ENCODE results near the gene DPCD.
A peak's percentile ranks its signal among the peaks of the same experiment; 100 is the strongest.

DPCD gene

GRCh38 chr10:101567165-101568006, 20.7 kb upstream of the DPCD start:
- no peak for DNase-seq

- no peak for DNase-seq
Measured at GRCh38 chr10:101568054-101568745, 19.9 kb upstream of the DPCD start.

GRCh38 chr10:101569323-101569621, 18.8 kb upstream of the DPCD start:
- DNase-seq = no peak

- DNase-seq = peak; percentile 62
Measured at GRCh38 chr10:101569622-101570427, 18.3 kb upstream of the DPCD start.

- DNase-seq = peak; percentile 2
Measured at GRCh38 chr10:101570428-101571270, 17.5 kb upstream of the DPCD start.

- DNase-seq = no peak
Measured at GRCh38 chr10:101571271-101571925, 16.7 kb upstream of the DPCD start.

GRCh38 chr10:101572126-101572525, 16.0 kb upstream of the DPCD start:
- DNase-seq = no peak

GRCh38 chr10:101572785-101573184, 15.3 kb upstream of the DPCD start:
- DNase-seq = no peak

GRCh38 chr10:101573885-101574753, 14.0 kb upstream of the DPCD start:
- DNase-seq = no peak

- no peak for DNase-seq
Measured at GRCh38 chr10:101575091-101575490, 13.0 kb upstream of the DPCD start.

- no peak for DNase-seq
Measured at GRCh38 chr10:101575580-101576210, 12.4 kb upstream of the DPCD start.

GRCh38 chr10:101576211-101576863, 11.8 kb upstream of the DPCD start:
- DNase-seq = no peak

- no peak for DNase-seq
Measured at GRCh38 chr10:101577121-101577871, 10.8 kb upstream of the DPCD start.

GRCh38 chr10:101578192-101578591, 9.9 kb upstream of the DPCD start:
- DNase-seq = no peak

GRCh38 chr10:101578803-101579515, 9.2 kb upstream of the DPCD start:
- no peak for DNase-seq

- DNase-seq = no peak
Measured at GRCh38 chr10:101579516-101579870, 8.6 kb upstream of the DPCD start.

- no peak for DNase-seq
Measured at GRCh38 chr10:101580486-101581399, 7.4 kb upstream of the DPCD start.

- DNase-seq = no peak
Measured at GRCh38 chr10:101585841-101586240, 2.3 kb upstream of the DPCD start.

Data from NCI-H345 (cell line).